Stimulated activated CD8-positive, alpha-beta memory T cell treated with anti-CD3 and anti-CD28 coated beads, Interleukin-15, amount 100 ng/mL, for 4 hours (primary cell): ENCODE measurements around the gene CDH13.

Experiments used
- DNase-seq, 2 donors: peaks; one replicate each; pipeline ENCODE4 v3.0.0-alpha.2; 2020; ENCODE audit warnings: low read depth in 2 of 2

Gene CDH13

DNA sequence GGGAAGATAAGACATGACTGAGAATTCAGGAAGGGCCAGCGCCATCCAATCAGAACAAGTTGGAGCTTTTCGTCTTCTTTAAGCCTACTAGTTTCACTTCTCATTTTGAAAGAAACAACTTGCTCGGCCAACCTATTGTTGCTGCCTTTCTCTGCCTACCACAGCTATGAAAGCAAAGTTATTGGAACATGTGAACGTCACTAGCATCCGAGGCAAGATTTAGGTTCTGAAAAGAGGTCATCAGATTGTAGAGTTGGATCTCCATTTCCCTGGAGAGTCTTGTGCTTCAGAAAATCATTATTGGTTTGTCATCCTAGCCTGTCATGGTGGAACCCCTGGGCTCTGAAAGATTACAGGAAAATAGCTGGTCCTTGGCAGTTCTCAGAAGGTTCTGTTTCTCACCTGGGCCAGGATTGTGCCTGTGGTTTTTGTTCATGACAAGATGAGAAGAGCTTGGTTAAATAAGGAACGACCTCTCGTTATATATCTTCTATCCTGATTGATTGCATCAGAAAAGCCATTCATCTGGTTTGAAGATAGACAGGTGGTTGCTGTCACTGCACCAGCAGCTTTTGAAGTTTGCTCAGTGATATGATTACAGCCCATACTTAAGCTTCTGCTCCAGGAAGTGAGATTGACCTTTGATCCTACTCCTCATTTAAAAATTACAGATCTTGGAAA, 25.3 kb downstream of the CDH13 start:
- DNase-seq, result no peak

DNA sequence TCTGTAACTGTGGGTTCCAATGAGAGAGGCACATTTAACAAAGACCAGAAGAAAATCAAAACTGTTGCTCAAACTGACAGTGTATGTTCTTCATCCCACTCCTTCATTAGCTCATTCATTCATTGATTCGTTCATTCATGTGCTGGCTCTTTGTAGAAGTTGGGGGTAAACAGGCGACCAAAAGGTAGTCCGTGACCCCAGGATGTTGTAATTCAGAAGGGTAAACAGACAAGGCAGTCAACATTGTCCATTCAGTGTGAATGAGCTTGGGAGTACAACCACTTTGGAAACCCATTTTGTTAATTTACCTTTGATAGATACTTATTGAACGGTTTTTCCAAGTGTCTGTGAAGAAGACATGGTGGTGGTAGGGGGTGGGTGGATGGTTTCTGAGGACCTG, 26.1 kb downstream of the CDH13 start:
- no peak for DNase-seq

DNA sequence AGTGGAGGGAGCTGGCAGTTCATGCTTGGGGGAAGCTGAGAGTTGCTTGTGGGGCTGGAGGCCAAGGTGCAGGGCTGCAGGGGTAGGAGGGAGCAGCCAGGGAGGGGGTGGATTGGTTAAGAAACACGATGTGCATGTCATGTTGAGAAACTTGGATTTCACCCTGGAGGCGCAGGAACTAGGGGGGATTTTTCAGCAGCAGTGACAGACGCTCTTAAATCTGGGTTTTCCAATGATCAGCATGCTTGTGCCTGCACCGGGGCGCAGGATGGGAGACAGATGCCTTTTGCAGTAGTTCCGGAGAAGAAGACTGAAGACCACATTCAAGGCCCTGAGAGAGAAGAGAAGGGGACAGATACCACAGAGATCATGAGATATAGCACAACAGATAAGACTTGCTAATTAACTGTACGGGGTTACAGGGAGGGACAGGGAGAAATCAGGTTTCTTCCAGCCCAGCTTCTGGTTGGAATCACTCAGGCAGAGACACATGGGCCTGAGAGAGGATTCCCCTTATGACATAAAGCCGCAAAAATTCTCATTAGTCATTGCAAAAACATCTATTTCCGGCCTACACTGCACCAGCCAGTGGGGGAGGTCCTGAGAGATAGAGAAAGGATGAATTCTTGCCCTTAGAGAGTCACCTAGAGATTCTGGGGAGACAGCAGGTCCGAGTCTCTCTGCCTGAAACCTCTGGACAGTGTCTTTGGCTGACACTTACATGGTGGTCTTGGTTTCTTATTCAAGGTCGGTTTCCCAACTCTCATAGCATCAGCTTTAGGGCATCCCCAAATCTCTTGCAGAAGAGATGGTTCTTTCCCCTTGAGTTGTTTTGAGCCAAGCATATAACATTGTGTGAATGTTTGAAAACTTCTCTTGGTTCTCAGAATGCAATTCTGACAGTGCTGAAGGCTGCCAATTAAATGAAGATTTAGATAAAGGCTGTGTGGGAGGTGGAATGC, 27.1 kb downstream of the CDH13 start:
- peak in 1 of 2 donors; percentile 17 for DNase-seq

DNA sequence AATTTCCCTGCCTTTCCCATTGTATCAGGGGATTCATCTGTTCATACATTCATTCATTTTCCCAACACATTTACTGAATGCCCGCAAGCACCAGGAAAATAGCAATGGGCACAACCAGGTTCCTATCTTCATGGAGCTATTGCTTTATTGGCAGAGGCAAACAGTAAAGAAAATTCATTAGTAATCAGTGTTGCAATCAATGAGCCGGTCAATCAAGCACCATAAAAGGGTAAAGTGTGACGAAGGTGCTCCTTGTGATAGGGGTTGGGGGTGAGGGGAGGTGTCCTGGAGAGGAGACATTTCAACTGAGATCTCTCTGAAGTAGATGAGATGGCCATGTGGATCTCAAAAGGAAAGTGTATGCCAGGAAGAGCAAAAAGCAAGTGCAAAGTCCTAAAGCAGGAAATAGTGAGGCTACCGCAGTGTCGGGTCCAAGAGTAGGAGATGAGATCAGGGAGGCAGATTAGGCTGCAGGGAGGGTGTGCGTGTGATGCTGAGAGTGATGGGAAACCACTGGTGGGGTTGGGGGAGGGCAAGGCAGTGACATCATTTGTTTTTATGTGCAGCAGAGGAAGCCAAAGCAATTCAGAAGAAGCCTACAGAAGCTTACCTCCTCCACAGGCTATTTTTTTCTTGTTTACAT, 28.4 kb downstream of the CDH13 start:
- DNase-seq, result peak; percentile 14 to 66

DNA sequence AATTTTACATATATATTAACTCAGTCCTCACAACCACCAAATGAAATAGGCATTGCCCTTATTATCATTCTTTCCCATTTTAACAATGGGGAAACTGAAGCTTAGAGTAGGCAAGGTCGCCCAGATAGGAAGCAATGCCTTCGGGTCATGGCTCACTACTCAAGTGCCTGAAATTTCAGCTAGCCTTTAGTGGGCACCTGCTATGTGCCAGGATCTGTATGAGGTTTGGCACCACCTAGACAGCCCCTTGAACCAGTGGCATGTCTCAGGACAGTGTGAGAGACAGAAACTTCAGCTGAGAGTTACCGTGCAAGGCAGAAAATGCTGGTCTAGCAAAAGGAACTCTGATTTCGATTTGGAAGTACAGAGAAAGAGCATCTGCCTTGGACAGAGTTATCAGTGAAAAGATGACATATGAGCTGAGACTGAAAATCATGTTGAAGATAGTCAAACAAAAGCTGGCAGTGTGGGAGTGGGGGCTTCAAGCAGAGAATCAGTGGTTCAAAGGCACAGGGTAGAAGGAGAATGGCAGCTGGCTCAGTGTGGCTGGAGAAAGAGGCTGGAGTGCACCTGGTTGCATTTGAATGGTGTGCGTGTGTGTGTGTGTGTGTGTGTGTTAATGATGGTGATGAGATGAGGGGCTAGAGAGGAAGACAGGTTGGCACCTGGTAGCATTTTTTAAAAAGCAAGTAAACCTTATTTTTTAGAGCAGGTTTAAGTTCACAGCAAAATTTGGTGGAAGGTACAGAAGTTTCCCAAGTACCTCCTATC, 29.1 kb downstream of the CDH13 start:
- no peak for DNase-seq

DNA sequence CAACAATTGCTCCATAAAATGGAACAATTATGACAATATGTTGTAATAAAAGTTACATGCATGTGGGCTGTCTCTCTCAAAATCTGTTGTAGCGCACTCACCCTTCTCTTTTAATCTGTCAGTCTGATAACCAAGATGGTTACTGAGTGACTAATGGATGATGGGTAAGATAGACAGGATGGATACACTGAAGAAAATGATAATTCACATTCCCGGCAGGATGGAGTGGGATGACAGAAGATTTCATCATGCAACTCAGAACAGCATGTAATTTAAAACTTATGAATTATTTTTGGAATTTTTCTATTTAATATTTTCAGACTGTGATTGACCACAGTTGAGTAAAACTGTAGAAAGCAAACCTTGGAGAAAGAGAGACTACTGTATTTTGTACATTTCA, 30.5 kb downstream of the CDH13 start:
- no peak for DNase-seq

DNA sequence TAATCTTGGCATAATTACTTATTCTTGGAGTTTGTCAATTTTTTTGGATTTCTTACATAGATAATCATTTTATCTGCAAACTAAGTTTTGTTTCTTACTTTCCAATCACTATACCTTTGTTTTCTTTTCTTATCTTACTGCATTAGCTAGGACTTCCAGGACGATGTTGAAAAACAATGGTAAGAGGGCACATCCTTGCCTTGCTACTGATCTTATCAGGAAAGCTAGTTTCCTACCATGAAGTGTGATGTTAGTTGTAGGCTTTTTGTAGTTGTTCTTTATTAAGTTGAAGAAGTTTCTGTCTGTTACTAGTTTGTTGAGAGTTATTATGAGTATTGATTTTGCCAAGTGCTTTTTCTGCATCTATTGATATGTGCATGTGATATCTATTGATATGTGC, 31.0 kb downstream of the CDH13 start:
- no peak for DNase-seq

DNA sequence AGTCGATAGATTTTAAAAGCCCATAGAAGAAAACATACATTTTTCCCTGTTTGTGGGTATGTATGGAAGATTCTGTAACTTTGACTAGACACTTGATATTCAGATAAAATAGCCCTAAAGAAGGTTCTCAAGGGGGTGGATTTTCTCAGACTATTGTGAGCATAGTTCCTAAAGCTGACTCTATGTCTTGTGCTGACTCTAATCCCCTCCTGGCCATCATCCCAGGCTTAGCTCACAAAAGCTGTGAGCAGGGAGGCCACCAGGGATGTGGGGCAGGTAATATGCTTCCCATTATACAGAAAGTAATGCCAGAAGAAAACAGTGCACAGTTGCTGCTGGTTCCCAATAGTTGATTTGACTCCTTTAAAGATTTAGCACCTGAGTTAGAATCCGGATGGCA, 32.0 kb downstream of the CDH13 start:
- DNase-seq, result no peak

DNA sequence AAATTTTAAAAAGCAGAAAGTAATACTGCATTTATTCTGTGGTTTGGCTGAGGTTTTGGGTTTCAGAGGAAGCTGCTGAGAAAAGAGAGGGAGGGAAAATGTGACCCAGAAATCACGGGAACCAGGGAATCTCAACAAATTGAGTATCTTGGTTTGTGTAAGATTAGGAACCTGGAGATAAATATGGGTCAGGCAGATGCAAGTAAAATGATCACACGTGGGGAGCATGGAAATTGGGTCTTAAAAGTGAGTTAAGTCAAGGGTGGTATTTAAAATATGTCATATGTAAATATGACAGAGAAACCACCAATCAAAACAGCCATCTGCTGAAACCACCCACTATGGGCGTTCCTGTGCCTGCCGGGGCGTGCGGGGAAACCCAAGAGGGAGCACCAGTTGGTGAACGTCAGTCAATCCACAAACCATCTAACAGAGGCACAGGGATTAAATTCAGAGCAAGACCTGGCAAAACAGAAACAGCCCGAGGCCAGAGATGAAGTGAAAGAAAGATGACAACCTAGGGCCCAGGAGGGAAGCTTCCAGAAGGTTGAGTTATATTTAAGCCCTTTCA, 33.4 kb downstream of the CDH13 start:
- DNase-seq, result no peak

DNA sequence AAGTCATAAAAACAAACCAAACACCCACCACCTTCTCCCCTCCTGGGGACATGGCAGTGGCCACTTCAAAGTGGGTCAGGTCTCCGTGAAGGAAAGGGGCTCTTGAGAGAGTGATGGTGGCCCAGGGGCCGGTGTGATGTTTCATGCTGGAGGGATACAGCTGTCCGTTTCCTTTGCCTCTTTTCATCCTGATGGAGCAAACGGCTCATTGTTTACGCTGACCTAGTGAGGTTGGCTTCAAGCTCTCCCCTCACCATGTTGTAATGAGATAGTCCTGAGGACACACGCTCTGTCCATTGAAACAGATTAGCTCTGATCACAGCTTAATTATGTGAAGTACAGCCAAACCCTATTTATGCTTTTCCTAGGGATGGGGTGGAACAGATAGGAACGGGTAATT, 34.2 kb downstream of the CDH13 start:
- DNase-seq, result no peak

DNA sequence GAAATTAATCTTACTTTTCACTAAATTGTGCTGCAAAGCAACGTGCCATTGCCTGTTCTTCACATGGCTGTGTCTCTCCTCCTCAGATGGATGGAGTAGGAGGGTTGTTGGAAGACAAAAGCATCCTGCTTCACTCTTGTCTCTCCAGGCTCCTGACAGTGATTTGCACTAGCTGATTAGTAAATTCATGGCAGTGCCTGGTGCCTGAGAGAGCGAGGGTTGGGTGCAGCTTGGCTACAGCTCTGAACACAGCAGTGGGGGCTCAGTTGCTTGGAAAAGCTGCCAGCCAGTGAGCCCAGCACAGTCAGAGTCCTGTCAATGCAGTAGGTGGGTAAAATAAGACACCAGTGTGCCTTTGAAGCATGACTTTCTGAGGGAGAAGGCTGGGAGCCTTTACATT, 37.4 kb downstream of the CDH13 start:
- no peak for DNase-seq

DNA sequence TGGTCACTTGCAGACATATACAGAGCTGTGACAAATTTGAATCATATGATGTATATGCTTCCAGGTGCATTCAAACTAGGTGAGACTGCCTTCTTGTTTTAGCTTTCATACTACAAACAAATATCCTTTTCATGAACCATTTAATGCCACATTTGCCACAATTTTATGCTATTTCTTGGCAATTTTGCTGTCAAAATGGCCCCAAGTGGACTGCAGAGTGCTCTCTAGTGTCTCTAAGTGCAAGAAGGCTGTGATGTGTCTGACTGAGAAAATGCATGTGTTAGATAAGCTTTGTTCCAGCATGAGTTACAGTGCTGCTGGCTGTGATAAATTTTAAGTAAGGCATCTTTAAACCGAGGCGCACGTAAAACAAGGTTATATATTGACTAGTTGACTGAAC, 38.3 kb downstream of the CDH13 start:
- no peak for DNase-seq

DNA sequence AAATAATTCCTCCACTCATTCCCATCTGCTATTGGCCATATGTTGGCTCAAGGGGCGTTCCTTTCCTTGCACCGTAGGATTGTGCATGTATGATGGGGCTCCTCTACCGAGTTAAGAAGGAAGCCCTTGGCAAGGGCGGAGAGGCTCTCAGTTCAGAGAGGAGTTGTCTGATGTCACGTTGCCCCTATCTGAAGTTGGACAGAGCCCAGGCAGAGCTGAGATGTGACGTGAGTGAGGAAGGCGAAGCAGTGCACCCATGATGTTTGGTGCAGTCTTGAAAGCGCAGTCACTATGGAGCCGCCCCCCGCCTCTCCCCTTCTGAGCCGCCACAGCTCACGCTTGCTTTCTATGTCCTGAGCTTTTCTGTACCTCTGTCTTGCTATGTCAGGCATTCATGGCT, 40.7 kb downstream of the CDH13 start:
- no peak for DNase-seq

DNA sequence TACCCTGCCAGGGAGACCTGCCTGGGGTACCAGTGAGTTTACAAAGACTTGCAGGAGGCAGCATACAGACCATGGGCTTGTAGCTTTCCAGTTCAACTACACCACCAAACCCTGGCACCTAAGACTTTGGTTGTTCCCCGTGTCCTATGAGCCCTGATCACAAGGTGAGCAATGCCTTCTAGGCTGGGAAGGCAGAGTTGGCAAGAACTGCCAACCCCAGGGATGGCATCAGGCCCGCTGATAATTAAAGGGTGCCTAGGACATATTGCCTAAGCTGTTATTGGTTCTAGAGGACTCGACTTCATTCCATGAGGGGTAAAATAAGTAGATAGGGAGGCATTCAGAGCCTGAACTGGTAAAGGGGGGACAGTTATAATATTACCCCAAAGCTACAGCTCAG, 41.3 kb downstream of the CDH13 start:
- no peak for DNase-seq

DNA sequence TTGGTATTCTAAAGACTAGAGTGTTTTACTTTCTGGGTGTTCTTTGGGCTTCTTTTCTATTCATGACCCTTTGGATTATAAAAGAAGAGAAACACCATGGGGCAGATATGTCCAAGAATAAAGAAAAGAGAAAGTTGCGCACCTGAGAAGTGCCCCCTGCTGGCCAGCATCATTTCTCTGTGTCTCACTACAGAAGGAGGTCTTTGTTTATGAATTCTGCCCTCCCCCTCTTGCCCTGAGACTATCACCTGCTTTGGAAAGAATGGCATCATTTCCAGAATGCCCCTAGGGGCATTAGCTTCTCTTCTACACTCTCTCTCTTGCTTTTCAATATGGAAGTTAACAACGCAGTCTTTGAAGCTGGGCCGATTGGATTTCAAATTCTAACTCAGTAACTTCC, 45.0 kb downstream of the CDH13 start:
- no peak for DNase-seq

DNA sequence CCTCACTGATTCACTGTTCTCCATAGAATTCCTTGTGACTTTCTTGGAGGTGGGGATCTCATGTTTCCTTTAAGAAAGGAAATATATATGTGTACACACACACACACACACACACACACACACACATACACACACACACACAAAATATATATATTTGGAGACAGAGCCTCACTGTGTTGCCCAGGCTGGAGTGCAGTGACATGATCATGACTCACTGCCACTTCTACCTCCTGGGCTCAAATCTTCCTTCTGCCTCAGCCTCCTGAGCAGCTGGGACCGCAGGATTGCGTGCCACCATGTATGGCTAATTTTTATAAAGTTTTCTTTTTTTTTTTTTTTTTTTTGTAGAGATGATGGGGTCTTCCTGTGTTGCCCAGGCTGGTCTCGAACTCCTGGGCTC, 45.9 kb downstream of the CDH13 start:
- no peak for DNase-seq

DNA sequence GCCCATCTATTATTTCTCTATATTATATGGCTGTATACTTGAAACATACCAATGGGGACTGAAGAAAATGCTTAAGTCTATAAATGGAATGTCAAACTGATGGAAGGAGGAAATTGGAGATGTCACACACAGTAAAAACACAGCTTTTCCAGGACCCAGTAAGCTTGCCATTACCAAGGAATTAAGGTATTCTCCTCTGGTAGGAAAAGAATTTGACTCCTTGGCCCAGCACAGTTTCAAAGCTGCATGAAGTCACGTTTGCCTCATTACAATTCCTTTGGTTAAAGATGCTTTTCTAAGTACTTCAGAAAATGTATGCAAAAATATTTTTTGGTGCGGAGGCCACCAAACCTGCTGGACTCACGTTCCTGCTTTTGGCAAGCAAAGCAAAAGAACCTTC, 48.5 kb downstream of the CDH13 start:
- no peak for DNase-seq

DNA sequence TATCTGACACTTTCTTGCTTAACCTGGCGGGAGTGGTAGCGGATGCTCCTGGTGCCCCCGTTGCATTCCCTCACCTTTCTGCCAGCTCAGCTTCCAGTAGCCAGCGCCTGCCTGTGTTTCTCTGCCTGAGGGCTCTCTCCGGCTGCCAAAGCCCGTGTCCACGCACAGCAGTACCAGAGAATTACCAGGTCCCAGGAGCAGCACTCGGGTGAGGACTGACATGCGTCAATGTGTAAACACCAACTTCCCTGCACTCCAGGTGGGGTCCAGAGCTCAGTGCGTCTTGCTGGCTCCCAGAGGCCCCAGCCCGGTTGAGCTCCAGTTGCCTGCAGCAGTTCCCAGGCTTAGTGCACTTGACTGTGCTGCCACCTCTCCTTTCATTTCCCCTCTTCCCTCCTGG, 54.8 kb downstream of the CDH13 start:
- DNase-seq, result no peak

DNA sequence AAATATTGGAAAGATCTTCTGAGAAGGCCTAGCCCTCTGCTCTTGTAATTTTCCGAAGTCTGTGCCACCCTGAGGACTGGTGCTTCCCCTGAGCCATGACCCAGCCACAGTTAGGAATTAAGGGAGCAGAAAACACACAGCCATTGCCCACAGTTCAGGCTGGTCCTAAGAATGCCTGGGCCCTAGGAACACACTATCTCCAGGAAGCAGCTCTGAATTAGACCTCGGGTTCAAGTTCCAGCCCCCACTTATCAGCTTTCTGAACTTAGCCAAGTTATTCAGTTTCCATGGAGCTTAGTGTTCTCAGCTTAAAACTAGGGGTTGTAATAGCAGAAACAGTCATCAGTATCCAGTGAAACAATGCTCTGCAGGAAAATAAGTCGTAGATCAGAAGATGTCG, 56.0 kb downstream of the CDH13 start:
- DNase-seq, result no peak

DNA sequence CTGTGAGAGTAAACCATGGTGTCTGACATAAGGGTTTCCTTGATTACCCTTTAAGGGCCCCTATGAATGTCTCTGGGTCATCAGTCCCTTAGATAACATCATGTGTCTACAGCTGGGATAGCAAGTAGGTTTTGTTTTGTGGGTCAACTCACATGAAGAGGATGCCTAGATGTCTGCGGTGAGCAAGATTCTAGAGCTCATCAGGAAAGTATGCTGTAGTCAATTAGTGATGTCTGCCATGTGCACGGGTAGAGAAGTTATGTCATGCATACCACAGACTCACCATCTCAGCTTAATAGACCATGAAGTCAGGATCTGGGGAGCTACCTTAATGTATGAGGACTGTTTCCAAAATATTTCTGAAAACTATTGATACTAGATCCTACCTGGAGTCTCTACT, 57.5 kb downstream of the CDH13 start:
- no peak for DNase-seq

DNA sequence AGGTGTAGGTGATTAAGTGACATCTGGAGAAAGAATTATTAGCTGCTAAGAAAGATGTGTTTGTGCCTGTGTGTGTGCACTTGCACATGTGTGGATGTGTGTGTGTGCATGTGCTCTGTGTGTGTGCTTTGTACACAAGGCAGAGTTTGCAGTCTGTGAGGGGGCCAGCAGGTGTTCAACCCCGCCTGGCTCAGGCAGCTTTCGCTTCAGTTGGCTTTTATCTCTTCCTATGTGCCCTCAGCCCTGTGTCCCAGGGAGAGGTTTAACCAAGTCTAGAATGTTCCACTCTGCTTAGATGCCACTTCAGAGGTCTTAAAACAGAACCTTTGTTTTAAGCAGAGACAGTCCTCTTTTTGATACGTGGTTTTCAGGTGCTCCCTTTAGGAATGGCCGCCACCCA, 58.8 kb downstream of the CDH13 start:
- DNase-seq, result no peak
